NK-92 (cell line): ENCODE data around the gene MORF4L2.
"Not testable (repeated sequence)": the region's sequence is repeated elsewhere in the genome, so short reads cannot be mapped to it uniquely, and the experiment has no call there.

Experiments
- DNase-seq: peaks from one replicate; lab custom pipeline; 2025; ENCODE audit not compliant: unreplicated experiment; lab: John Stamatoyannopoulos, UW

The MORF4L2 gene

DNA sequence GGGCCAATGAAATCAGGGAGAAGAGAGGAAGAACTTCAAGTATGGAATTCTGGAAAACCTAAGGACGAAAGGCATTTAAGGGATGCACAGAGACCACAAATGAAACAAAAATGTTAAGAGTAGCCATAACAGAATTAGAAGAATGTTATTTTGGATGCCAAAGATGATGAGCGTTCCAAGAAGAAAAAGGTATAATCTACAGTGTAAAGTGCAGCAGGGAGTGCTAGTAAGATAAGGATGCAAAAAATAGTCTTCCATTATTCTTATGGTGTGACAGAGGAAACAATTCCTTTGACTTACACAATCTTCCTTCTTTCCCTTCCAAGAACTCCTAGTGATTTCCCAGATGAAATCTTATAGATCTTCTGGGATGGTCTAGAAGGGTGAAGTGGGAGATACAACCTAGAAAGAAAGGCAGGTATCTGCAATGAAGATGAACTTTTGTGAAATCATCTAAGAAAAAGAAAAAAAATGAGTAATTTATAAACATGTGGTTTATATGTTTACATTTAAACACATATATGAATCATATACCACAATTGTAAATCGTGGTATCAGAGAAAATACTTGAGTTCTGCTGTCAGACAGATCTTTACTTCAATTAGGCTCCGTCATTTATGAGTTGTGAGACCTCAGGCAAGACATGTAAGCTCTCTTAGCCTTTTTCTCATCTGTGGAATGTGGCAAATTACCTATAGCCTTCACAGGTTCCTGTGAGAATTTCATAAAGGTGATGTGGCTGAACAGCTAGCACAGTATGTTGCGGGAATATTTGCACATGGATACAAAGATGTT is 8.1 kb downstream of the MORF4L2 start:
- no peak for DNase-seq

GRCh38 chrX:103674531-103675454 is 11.7 kb downstream of the MORF4L2 start:
- DNase-seq: no peak

GRCh38 chrX:103669745-103670144 is 16.8 kb downstream of the MORF4L2 start:
- DNase-seq: no peak

GRCh38 chrX:103666202-103667107 is 20.0 kb downstream of the MORF4L2 start:
- no peak for DNase-seq

DNA sequence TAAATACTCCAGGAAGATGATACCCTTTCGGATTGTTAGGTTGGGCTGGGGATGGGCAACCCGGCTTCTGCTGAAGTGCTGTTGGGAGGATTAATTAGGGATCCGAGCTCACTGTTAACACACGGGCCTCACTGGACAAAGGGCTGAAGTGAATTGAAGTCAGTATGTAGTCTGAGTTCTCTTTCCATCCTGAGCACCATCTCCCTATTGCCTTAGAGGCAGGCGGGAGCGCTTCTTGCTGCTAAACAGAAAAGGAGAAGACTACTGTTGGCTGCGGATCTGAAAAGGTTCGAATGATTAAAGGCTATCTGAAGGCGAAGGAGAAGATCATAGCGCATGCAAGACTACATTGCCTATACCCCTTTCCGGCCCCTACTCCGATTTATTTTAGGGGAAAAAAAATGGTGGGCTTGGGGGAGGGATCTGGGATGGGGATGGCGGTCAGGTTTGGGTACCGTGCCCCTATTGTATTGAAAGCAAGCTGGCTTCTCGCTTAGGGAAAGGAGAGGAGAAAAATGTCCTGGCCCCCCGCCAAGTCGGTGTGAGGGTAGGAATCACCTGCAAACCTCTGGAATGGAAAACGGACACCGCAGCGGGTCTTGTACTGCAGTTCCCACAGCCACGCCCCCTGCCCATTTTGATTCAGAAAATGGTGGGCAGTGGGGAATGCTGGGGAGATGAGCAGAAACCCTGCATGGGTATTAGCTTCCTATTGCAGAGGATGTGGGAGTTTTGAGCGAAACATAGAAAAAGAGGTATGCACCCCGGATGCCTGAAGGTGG is 22.3 kb downstream of the MORF4L2 start:
- no peak for DNase-seq

- not testable (repeated sequence) for DNase-seq
Observed at GRCh38 chrX:103659460-103659859, 27.0 kb downstream of the MORF4L2 start.

- DNase-seq: no peak
Observed at GRCh38 chrX:103658681-103659433, 27.6 kb downstream of the MORF4L2 start.

DNA sequence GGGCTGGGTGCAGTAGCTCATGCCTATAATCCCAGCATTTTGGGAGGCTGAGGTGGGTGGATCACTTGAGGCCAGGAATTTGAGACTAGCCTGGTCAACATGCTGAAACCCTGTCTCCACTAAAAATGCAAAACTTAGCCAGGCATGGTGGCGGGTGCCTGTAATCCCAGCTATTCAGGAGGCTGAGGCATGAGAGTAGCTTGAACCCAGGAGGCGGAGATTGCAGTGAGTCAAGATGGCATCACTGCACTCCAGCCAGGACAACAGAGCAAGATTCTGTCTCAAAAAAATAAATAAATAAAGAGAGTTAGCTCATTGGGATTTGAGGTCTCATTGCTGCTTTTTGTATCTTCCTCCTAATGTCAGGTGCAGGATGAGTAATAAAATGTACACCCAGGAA is 29.4 kb downstream of the MORF4L2 start:
- not testable (repeated sequence) for DNase-seq

DNA sequence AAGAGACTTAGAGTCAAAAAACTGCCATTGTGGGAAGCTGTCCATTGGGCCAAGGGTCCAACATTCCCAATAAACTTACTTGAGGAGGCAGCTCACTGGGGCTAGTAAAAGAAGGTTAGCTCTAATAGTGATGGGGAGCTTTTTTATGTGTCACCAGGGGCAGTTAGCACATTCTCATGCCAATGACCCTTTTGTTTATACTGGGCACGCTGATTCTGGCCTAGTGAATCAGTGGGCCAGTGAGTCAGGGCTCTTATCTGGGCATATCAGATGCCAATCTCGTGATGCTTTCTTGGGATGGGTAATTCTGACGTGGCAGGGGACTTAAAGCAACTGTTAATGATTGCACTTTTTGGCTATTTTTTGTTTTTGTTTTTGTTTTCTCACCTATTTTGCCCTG is 29.9 kb downstream of the MORF4L2 start:
- DNase-seq: no peak

DNA sequence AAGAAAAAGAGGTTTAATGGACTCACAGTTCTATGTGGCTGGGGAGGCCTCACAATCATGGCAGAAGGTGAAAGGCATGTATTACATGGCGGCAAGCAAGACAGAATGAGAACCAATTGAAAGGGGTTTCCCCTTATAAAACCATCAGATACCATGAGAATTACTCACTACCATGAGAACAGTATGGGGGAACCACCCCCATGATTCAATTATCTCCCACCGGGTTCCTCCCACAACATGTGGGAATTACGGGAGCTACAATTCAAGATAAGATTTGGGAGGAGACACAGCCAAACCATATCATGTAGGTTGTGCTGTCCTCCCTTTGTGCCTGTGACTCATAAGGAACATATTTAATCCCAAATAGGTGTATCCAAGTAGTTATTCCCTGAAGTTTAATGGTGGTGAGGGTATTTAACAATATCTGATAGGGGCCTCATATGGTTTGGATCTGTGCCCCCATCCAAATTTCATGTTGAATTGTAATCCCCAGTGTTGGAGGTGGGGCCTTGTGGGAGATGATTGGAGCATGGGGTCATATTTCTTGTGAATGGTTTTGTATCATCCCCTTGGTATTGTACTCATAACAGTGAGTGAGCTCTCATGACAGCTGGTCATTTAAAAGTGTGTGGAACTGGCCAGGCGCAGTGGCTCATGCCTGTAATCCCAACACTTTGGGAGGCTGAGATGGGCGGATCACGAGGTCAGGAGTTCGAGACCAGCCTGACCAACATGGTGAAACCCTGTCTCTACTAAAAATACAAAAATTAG is 31.1 kb downstream of the MORF4L2 start:
- DNase-seq: not testable (repeated sequence)

- no peak for DNase-seq
Observed at GRCh38 chrX:103651151-103651773, 35.2 kb downstream of the MORF4L2 start.

- no peak for DNase-seq
Observed at GRCh38 chrX:103647630-103648029, 38.9 kb downstream of the MORF4L2 start.

- no peak for DNase-seq
Observed at GRCh38 chrX:103644125-103644524, 42.4 kb downstream of the MORF4L2 start.

DNA sequence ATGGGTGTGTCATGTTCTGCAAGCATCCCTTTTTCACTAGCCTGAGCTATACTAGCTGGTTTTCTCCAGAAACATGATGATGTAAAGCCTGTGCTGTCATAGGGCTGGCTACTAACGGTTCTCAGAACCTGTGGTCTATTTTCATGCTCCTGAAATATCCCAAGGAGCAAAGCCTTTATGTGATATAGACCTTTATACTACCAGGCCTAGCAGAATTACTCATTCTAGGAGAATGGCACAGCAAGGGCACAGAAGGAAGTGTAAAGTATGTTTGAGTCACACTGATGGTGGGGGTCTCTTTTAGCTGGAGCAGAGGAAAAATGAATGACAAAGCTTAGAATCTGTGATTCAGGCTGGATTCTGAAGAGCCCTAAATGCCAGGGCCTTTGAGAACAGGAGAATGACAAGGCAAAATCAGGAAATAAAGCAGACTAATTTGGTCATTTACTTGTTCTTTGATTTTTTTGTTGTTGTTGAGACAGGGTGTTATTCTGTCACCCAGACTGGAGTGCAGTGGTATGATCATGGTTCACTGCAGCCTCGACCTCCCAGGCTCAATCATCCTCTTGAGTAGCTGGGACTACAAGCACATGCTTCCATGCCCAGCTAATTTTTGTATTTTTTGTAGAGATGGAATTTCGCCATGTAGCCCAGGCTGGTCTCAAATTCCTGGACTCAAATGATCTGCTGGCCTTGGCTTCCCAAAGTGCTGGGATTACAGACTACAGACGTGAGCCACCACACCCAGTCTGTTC is 45.9 kb downstream of the MORF4L2 start:
- DNase-seq: no peak

DNA sequence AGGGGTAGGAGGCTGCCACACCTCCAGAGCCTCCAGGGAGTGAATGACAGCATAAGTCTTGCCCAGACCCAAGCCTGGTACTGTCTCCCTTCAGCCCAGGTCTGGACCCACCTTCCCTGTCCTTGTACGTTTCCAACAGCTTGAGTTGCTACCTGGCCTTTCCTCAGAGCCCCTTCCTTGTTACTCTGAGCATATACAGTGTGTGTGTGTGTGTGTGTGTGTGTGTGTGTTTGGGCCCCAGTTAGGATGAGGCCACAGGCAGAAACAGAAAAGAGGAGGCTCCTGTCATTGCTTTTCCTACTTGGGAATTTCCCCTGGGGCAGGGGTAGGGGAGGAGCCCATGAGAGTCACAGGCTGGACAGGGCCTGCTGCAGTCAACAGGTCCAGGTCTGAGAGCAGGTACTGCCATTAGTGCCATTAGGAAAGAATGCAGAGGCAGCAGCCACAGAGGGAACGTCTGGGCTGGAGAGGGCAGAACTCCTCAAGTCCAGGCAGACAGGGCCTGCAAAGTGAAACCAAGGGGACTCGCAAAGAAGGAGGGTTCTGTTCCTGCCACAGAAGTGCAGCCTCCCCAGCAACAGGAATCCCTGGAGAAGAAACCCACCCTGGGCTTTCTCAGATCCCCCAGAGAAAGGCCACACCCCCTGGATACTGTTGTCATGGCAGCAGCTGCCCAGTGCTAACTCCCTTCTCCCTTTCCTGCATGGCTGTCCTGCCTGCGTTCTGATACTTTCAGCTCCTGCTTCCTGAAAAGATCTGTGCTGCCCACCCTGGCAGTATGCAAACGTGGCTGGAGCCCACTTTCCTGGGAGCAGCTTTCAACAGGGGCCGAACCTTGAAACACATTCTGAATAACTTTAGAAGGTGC is 47.8 kb downstream of the MORF4L2 start:
- DNase-seq: not testable (repeated sequence)

DNA sequence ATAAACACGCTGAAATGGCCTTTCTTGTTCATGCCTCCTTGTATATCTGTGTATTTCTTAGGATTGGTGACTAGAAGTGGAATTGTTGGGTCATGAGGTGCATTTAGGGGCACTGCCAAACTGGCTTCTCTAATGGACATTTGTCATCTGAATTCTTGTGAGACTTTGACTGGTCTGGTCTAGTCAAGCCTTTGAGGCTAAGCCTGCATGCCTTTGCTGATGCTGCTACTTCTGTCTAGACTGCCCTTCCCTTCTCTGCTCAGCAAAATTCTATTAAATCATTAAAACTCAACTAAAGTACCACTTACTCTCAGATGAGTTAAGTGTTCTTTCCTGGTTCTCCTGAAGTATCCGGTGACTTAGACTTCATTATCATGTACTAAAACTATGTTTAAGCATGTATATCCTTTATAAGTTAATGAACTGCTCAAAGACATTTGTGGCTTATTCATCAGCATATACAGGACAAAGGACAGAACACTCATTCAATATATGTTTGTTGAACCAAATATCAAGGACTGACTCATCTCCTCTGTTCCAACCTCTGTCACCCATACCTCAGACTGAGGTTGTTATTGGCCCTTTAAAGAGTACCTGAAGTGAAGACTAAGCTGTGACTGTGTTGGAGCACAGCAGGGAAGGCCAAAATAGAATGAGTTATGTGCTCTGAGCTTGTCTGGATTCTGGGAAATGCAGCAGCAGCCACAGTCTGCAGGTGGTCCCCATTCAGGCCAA is 48.7 kb downstream of the MORF4L2 start:
- DNase-seq: no peak
